HepG2 (cell line): ENCODE data around the gene VWA5B1. TPM values are rescaled to one million over a fixed set of nuclear protein-coding genes. Genes with fewer than 3 reads are reported as not detected.

ENCODE experiments used
- ATAC-seq: fragments of 200-7000 bp; cut with Tn5 transposase; 3 replicates; pipeline ENCODE4 v1.9.1; 2020; ENCODE audit warnings: mild to moderate bottlenecking, moderate library complexity
- BruUV-seq: library from RNA; stranded (reverse); fragments of 400-500 nt; replicated peaks from 2 replicates; lab custom pipeline; 2021; lab: Mats Ljungman, UMichigan
- CTCF ChIA-PET: fragments of 300-600 bp; formaldehyde crosslinking; extraction: SDS; loops from one replicate; lab custom pipeline; 2021; ENCODE audit warnings: low total read pairs, inconsistent platforms, low intra/inter-chr PET ratio; lab: Yijun Ruan, JAX
- POLR2A ChIA-PET: fragments of 350-600 bp; sonication (Branson Sonifier 250); formaldehyde crosslinking; loops from one replicate; lab custom pipeline; 2020; ENCODE audit warnings: antibody characterized with exemption, inconsistent platforms; lab: Yijun Ruan, JAX
- DNase-seq: peaks from one replicate; pipeline ENCODE4 v3.0.0-alpha.2; 2015; ENCODE audit warnings: low spot score
- FAIRE-seq: peaks from 3 replicates; lab custom pipeline; 2011; peaks lifted over from hg19 to GRCh38; lab: Jason Lieb, UNC
- H2AFZ ChIP-seq: one replicate; pipeline ENCODE4 v1.6.1; 2011; ENCODE audit warnings: low read length, inconsistent platforms
- H3K27ac ChIP-seq: fragments of 300-600 bp; 3 replicates; pipeline ENCODE4 v1.8.0; 2011; ENCODE audit warnings: mixed run types, mild to moderate bottlenecking, mixed read lengths, low read length, inconsistent platforms; ENCODE audit not compliant: insufficient read depth; ENCODE audit errors: extremely low read length
- H3K27me3 ChIP-seq, 2 experiments: fragments of 200-600 bp in 1 of 2; 2 replicates in 1 of 2; 3 replicates in 1 of 2; pipeline versions ENCODE4 v1.6.0 to v1.8.0; 2011; ENCODE audit warnings: low read length in 2 of 2, mild to moderate bottlenecking in 2 of 2, moderate library complexity in 2 of 2, inconsistent platforms in 1 of 2; ENCODE audit not compliant: insufficient read depth in 2 of 2, control insufficient read depth in 1 of 2
- H3K36me3 ChIP-seq, 2 experiments: fragments of 200-600 bp in 1 of 2; replicated peaks in 1 of 2; 2 replicates in 1 of 2; 3 replicates in 1 of 2; pipeline versions ENCODE4 v1.5.1 to v1.8.0; 2011; ENCODE audit warnings: low read length in 2 of 2, inconsistent platforms in 1 of 2; ENCODE audit not compliant: insufficient read depth in 2 of 2, control insufficient read depth in 1 of 2
- H3K4me1 ChIP-seq: 2 replicates; pipeline ENCODE4 v1.5.1; 2012; ENCODE audit warnings: low read length, inconsistent platforms; ENCODE audit not compliant: insufficient read depth
- H3K4me2 ChIP-seq: 2 replicates; pipeline ENCODE4 v1.6.0; 2011; ENCODE audit warnings: low read depth, low read length, inconsistent platforms
- H3K4me3 ChIP-seq, 3 experiments: fragments of 200-600 bp in 1 of 3; sonication (generic), shearing (Covaris generic) in 1 of 3; replicated peaks in 1 of 3; 2 replicates each; pipeline ENCODE4 v1.5.1; 2011 to 2016; ENCODE audit warnings: low read length in 3 of 3, inconsistent platforms in 2 of 3, low read depth in 2 of 3, mild to moderate bottlenecking in 2 of 3, control low read depth in 1 of 3, mixed read lengths in 1 of 3; ENCODE audit not compliant: insufficient read depth in 1 of 3
- H3K79me2 ChIP-seq: one replicate; pipeline ENCODE4 v1.6.1; 2011; ENCODE audit warnings: low read length, inconsistent platforms; ENCODE audit not compliant: insufficient read depth
- H3K9ac ChIP-seq: 2 replicates; pipeline ENCODE4 v1.6.0; 2011; ENCODE audit warnings: mild to moderate bottlenecking, low read depth, low read length, inconsistent platforms; ENCODE audit not compliant: insufficient read depth
- H3K9me3 ChIP-seq: 2 replicates; pipeline ENCODE4 v1.5.1; 2012; ENCODE audit warnings: mild to moderate bottlenecking, low read length
- H4K20me1 ChIP-seq: 2 replicates; pipeline ENCODE4 v1.6.0; 2011; ENCODE audit warnings: inconsistent platforms, mild to moderate bottlenecking, low read length, moderate library complexity; ENCODE audit not compliant: insufficient read depth
- ETV6 ChIP-seq: sonication (generic); formaldehyde crosslinking; conservative IDR thresholded peaks from 2 replicates; pipeline ENCODE4 v1.4.0; 2020; ENCODE audit warnings: missing genetic modification reagents
- HDAC2 ChIP-seq: sonication (generic); formaldehyde crosslinking; IDR thresholded peaks from 2 replicates; pipeline ENCODE4 v1.4.0; 2020; ENCODE audit warnings: missing genetic modification reagents
- KIAA2018 ChIP-seq: sonication (generic); formaldehyde crosslinking; IDR thresholded peaks from 2 replicates; pipeline ENCODE4 v1.5.0; 2020; ENCODE audit warnings: mild to moderate bottlenecking, missing genetic modification reagents, borderline replicate concordance
- MAZ ChIP-seq, 2 experiments: sonication (generic) in 1 of 2; formaldehyde crosslinking in 1 of 2; IDR thresholded peaks; 2 replicates each; pipeline versions ENCODE4 v1.5.0 to v1.6.1; 2012 to 2020; ENCODE audit warnings: low read depth in 2 of 2, mild to moderate bottlenecking in 2 of 2, borderline replicate concordance in 1 of 2, improper control_type of control experiment in 1 of 2, low read length in 1 of 2, missing genetic modification reagents in 1 of 2, moderate library complexity in 1 of 2
- POLR2G ChIP-seq: fragments of 200-400 bp; formaldehyde crosslinking; IDR thresholded peaks from 2 replicates; pipeline ENCODE4 v1.6.1; 2018; ENCODE audit warnings: mild to moderate bottlenecking, low read depth, low read length, moderate library complexity
- YEATS2 ChIP-seq: sonication (generic); formaldehyde crosslinking; IDR thresholded peaks from 2 replicates; pipeline ENCODE4 v1.4.0; 2020; ENCODE audit warnings: missing genetic modification reagents, borderline replicate concordance
- ZBTB7A ChIP-seq: sonication (generic); formaldehyde crosslinking; IDR thresholded peaks from 2 replicates; pipeline ENCODE4 v1.8.0; 2022; ENCODE audit warnings: mild to moderate bottlenecking, missing genetic modification reagents
- ZFP62 ChIP-seq: sonication (generic); formaldehyde crosslinking; IDR thresholded peaks from 2 replicates; pipeline ENCODE4 v1.4.0; 2020; ENCODE audit warnings: missing genetic modification reagents
- WGBS: methylation state at CpG from one replicate; pipeline ENCODE4 v1.1.6; 2017; ENCODE audit warnings: low lambda C conversion rate; 5-methylcytosine and 5-hydroxymethylcytosine counted together
- in situ Hi-C: cut with HindIII; loops from 2 replicates; pipeline ENCODE4 v1.10.0; 2017; ENCODE audit warnings: low pct_unique_long_range_greater_than_20kb; ENCODE audit not compliant: extremely low pct_ligation_motif_present
- intact Hi-C: fragments of 100-400 bp; cut with micrococcal nuclease; formaldehyde crosslinking; loops from one replicate; pipeline ENCODE4 v1.10.0; 2022; ENCODE audit not compliant: unreplicated experiment
- polyA plus RNA-seq, 8 experiments: library from polyadenylated mRNA; depleted of rRNA in 3 of 8; stranded (reverse) in 7 of 8; unstranded in 1 of 8; fragments of >200 nt; fragmentation: Illumina TruSeq in 4 of 8; extraction: Trizol in 4 of 8; gene quantifications; 2 replicates each; pipeline versions ENCODE4 v1.2.1 to v1.2.3, GENCODE V29; 2011 to 2016; ENCODE audit warnings: low read depth in 4 of 8, missing spikeins in 1 of 8, mixed read lengths in 1 of 8; ENCODE audit not compliant: insufficient read depth in 1 of 8
- total RNA-seq, 5 experiments: library from RNA; depleted of rRNA; stranded (reverse); fragments of >200 nt; fragmentation: Illumina TruSeq; extraction: Trizol; gene quantifications; 2 replicates each; pipeline ENCODE4 v1.2.3, GENCODE V29; 2016; ENCODE audit warnings: low read depth in 1 of 5
- TF ChIP-seq, protein P1 (sequence below): IDR thresholded peaks from 2 replicates; pipeline ENCODE4 v1.6.1; 2016

Gene VWA5B1
- total and polyA plus RNA-seq, 2 of the 13 experiments (the other 11 are each of a cell fraction or from before 2014, with no cell fraction given) = not detected

- POLR2A ChIA-PET = no interaction called here
- TF ChIP-seq ETV6 (CRISPR knock-in tag) (no peak), KIAA2018 (CRISPR knock-in tag) (no peak), MAZ (IDR thresholded peaks at IDR 0.05; ENCODE audit: borderline replicate concordance, low read depth, low read length) (no peak), MAZ (CRISPR knock-in tag; IDR thresholded peaks at IDR 0.05; ENCODE audit: low read depth) (no peak), ZBTB7A (CRISPR knock-in tag) (no peak), ZFP62 (no peak), YEATS2 (CRISPR knock-in tag) (no peak), POLR2G (no peak), HDAC2 (no peak)
- TF ChIP-seq, protein P1, sequence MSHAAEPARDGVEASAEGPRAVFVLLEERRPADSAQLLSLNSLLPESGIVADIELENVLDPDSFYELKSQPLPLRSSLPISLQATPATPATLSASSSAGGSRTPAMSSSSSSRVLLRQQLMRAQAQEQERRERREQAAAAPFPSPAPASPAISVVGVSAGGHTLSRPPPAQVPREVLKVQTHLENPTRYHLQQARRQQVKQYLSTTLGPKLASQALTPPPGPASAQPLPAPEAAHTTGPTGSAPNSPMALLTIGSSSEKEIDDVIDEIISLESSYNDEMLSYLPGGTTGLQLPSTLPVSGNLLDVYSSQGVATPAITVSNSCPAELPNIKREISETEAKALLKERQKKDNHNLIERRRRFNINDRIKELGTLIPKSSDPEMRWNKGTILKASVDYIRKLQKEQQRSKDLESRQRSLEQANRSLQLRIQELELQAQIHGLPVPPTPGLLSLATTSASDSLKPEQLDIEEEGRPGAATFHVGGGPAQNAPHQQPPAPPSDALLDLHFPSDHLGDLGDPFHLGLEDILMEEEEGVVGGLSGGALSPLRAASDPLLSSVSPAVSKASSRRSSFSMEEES (CRISPR knock-in tag) = no peak
Measured at GRCh38 chr1:20347699-20348098, 57.0 kb downstream of the VWA5B1 start.

More at GRCh38 chr1:20347699-20348098, 57.0 kb downstream of the VWA5B1 start:
- Histone ChIP-seq H3K4me2 (no peak overlapping the region), H3K9me3 (no peaks in the 10 kb centered on the region), H2AFZ (no peak overlapping the region), H3K79me2 (no peaks in the 10 kb centered on the region), H4K20me1 (no peaks in the 10 kb centered on the region), H3K9ac (no peak overlapping the region), H3K27ac (no peak overlapping the region), H3K4me3 (no peak overlapping the region), H3K4me1 (no peaks in the 10 kb centered on the region), H3K36me3 (no peaks in the 10 kb centered on the region), H3K27me3 (peaks cover 0 to 11% of the 10 kb centered on the region in 2 experiments; a peak in 2 of 5 replicates)
- in situ Hi-C loops (no loop called here), intact Hi-C loops (no loop called here)
- FAIRE-seq = no peak
- no TSS peak for BruUV-seq
- WGBS = 13% methylated on average over 1 of the region's 2 CpGs
- DNase-seq = no peak
- CTCF ChIA-PET = no interaction called here
- no peak for ATAC-seq
